Sigmoid colon (tissue), 7 donors: ENCODE data around the gene BID. TPM values are rescaled to one million over a fixed set of nuclear protein-coding genes. Genes with fewer than 3 reads are reported as not detected.

Experiments used
- DNase-seq: peaks from one replicate; pipeline ENCODE4 v3.0.0-alpha.2; 2019
- H3K27ac ChIP-seq, 4 donors: fragments of 200-600 bp; sonication (generic); one replicate each; pipeline ENCODE4 v1.5.1; 2016 to 2019; ENCODE audit warnings: mild to moderate bottlenecking in 1 of 4
- H3K27me3 ChIP-seq, 3 donors: fragments of 200-600 bp; sonication (generic); one replicate each; pipeline ENCODE4 v1.5.1; 2019; ENCODE audit warnings: mild to moderate bottlenecking in 1 of 3
- H3K36me3 ChIP-seq, 4 donors: fragments of 200-600 bp; sonication (generic); one replicate each; pipeline ENCODE4 v1.5.1; 2016 to 2019
- H3K4me1 ChIP-seq, 4 donors: fragments of 200-600 bp; sonication (generic); one replicate each; pipeline ENCODE4 v1.5.1; 2017 to 2019
- H3K4me3 ChIP-seq, 4 donors: fragments of 200-600 bp; sonication (generic); one replicate each; pipeline ENCODE4 v1.5.1; 2017 to 2019; ENCODE audit warnings: mild to moderate bottlenecking in 2 of 4, moderate library complexity in 1 of 4
- H3K9me3 ChIP-seq, 4 donors: fragments of 200-600 bp in 3 of 4; sonication (generic) in 3 of 4; one replicate each; pipeline versions ENCODE4 v1.5.1 to v1.6.1; 2013 to 2019
- EP300 ChIP-seq, 4 donors: sonication (generic); formaldehyde crosslinking; IDR thresholded peaks; one replicate each; pipeline ENCODE4 v1.6.1; 2017; ENCODE audit warnings: antibody characterized with exemption in 4 of 4
- POLR2A ChIP-seq, 2 donors: fragments of 450-650 bp; IDR thresholded peaks; one replicate each; pipeline ENCODE4 v1.6.1; 2016; ENCODE audit warnings: antibody characterized with exemption in 2 of 2, mild to moderate bottlenecking in 2 of 2, moderate library complexity in 2 of 2
- POLR2AphosphoS5 ChIP-seq, 4 donors: sonication (generic); formaldehyde crosslinking; IDR thresholded peaks; one replicate each; pipeline ENCODE4 v1.6.1; 2017; ENCODE audit warnings: antibody characterized with exemption in 4 of 4
- WGBS, 2 donors: extraction: QIAGEN DNeasy Blood & Tissue Kit; methylation state at CpG; one replicate each; pipeline ENCODE4 v1.1.7; 2013; 5-methylcytosine and 5-hydroxymethylcytosine counted together
- intact Hi-C: fragments of 100-400 bp; cut with DNase I; formaldehyde crosslinking; loops from one replicate; pipeline ENCODE4 v1.15.1; 2023
- polyA plus RNA-seq, 3 donors: library from polyadenylated mRNA; stranded (reverse); fragments of 200-250 nt; gene quantifications; one replicate each; pipeline ENCODE4 v1.2.3, GENCODE V29; 2013
- total RNA-seq, 4 donors: library from RNA; depleted of rRNA; stranded (reverse); fragments of >200 nt; gene quantifications; one replicate each; pipeline ENCODE4 v1.1.0, GENCODE V29; 2016
- TF ChIP-seq, protein P1 (sequence below), 4 experiments: fragments of 450-650 bp in 3 of 4; fragments of 200-600 bp in 1 of 4; IDR thresholded peaks; one replicate each; pipeline ENCODE4 v1.5.1; 2016 to 2019; ENCODE audit warnings: antibody characterized with exemption in 4 of 4, mild to moderate bottlenecking in 3 of 4, moderate library complexity in 2 of 4
- donor health status: healthy with polysubstance abuse.
- donor health status: Bipolar disorder and iron deficiency.
- donor health status: healthy.

BID gene
- total and polyA plus RNA-seq, 7 donors, result 9.7 to 72.1 (median 24.6) TPM

DNA sequence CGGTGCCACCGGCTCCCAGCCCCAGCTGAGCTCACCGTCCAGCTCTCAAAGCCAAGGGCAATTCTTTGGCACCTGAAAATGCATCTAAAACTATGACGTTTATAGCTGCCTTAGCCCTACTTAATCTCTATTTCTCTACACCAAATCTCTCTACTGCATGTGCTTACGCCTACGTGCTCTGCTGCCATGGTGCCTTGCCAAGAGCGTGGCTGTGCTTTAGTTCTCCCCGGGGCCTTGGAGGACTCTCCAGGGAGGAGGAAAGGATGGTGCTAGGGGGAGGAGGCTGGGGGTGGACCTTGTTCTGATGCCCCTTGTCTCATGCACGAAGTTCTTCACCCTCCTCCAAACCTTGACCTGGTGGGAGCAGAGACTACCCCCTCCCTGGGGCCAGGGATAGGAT is 9.0 kb upstream of the BID start:
- 82 to 83% methylated on average over 9 of the region's 9 CpGs for WGBS, 2 donors
- no peak for TF ChIP-seq POLR2A (IDR thresholded peaks at IDR 0.05)
- Histone ChIP-seq H3K9me3 (no peaks in the 10 kb centered on the region), H3K27me3 (no peaks in the 10 kb centered on the region), H3K27ac (no peak overlapping the region), H3K4me1 (peaks cover 0 to 33% (median 23%) of the 10 kb centered on the region in 4 donors), H3K4me3 (no peak overlapping the region), H3K36me3 (peaks cover 0 to 8% (median under 1%) of the 10 kb centered on the region in 4 donors)
- intact Hi-C loops, result loop anchor here (5.0 kb wide), 1 partner anchor 41 kb away; no protein-coding TSS in a partner anchor
- no peak for DNase-seq

DNA sequence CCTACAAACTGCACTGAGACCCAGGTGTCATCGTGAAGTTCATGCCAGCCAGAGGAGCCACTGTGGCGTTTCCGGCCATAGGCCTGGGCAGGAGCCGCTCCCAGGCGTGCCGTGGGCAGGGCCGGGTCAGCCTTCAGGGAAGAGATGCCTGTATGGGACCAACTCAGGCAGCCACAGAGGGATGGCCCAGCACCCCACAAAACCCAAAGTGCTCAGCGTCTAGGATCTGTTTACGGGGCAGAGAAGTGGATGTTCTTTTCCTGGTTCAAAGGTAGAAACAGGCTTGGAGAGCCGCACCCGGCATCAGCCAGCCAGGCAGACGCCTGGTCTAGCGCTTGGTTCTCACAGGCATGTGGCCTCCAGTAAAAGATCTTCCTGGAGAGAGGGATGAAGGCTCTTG is 8.4 kb upstream of the BID start:
- Histone ChIP-seq H3K4me1 (peaks cover 0 to 33% (median 23%) of the 10 kb centered on the region in 4 donors), H3K36me3 (peaks cover 0 to 1% (median 0%) of the 10 kb centered on the region in 4 donors), H3K4me3 (no peak overlapping the region), H3K9me3 (no peaks in the 10 kb centered on the region), H3K27ac (no peak overlapping the region), H3K27me3 (no peaks in the 10 kb centered on the region)
- DNase-seq, result no peak
- 25 to 77% methylated on average over 13 of the region's 13 CpGs for WGBS, 2 donors
- TF ChIP-seq, protein P1, sequence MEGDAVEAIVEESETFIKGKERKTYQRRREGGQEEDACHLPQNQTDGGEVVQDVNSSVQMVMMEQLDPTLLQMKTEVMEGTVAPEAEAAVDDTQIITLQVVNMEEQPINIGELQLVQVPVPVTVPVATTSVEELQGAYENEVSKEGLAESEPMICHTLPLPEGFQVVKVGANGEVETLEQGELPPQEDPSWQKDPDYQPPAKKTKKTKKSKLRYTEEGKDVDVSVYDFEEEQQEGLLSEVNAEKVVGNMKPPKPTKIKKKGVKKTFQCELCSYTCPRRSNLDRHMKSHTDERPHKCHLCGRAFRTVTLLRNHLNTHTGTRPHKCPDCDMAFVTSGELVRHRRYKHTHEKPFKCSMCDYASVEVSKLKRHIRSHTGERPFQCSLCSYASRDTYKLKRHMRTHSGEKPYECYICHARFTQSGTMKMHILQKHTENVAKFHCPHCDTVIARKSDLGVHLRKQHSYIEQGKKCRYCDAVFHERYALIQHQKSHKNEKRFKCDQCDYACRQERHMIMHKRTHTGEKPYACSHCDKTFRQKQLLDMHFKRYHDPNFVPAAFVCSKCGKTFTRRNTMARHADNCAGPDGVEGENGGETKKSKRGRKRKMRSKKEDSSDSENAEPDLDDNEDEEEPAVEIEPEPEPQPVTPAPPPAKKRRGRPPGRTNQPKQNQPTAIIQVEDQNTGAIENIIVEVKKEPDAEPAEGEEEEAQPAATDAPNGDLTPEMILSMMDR (IDR thresholded peaks at IDR 0.05), result no peak
- TF ChIP-seq POLR2A (IDR thresholded peaks at IDR 0.05) (no peak), POLR2AphosphoS5 (IDR thresholded peaks at IDR 0.05) (no peak), EP300 (IDR thresholded peaks at IDR 0.05) (no peak)
- intact Hi-C loops, result loop anchor here (5.0 kb wide), 1 partner anchor 40 kb away; no protein-coding TSS in a partner anchor

DNA sequence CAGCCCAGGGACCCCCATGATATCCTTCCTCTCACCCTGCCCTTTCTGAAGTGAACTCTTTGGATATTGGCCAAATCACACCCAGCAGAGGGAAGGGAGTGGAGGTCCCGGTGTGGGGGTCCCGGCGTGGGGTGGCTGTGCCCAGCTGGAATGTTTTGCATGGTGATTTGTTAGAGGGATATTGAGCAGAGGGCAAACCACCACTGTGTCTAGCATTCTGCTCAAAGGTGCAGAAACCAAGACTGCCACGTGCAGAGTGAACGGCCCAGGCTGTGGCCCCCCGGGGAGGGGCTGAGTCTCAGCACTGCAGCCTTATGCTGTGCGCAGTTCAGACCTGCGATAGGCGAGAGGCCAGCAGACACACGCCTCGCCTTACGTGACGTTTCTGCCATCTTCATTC is 7.9 kb upstream of the BID start:
- H3K9me3 ChIP-seq, result no peaks in the 10 kb centered on the region
- 78 to 85% methylated on average over 13 of the region's 13 CpGs for WGBS, 2 donors
- intact Hi-C loops, result loop anchor here (5.0 kb wide), 1 partner anchor 40 kb away; no protein-coding TSS in a partner anchor
- TF ChIP-seq POLR2A (IDR thresholded peaks at IDR 0.05), result no peak
- no peak for TF ChIP-seq POLR2AphosphoS5 (IDR thresholded peaks at IDR 0.05)
- TF ChIP-seq EP300 (IDR thresholded peaks at IDR 0.05), result no peak
- TF ChIP-seq, protein P1 (IDR thresholded peaks at IDR 0.05), result no peak
- no peak for DNase-seq
- no peak overlapping the region for H3K4me3 ChIP-seq
- peak overlapping the region in 1 of 4 donors; percentile 58 for H3K27ac ChIP-seq
- H3K36me3 ChIP-seq, result no peaks in the 10 kb centered on the region
- H3K4me1 ChIP-seq, result peaks cover 0 to 30% (median 23%) of the 10 kb centered on the region in 4 donors
- no peaks in the 10 kb centered on the region for H3K27me3 ChIP-seq

DNA sequence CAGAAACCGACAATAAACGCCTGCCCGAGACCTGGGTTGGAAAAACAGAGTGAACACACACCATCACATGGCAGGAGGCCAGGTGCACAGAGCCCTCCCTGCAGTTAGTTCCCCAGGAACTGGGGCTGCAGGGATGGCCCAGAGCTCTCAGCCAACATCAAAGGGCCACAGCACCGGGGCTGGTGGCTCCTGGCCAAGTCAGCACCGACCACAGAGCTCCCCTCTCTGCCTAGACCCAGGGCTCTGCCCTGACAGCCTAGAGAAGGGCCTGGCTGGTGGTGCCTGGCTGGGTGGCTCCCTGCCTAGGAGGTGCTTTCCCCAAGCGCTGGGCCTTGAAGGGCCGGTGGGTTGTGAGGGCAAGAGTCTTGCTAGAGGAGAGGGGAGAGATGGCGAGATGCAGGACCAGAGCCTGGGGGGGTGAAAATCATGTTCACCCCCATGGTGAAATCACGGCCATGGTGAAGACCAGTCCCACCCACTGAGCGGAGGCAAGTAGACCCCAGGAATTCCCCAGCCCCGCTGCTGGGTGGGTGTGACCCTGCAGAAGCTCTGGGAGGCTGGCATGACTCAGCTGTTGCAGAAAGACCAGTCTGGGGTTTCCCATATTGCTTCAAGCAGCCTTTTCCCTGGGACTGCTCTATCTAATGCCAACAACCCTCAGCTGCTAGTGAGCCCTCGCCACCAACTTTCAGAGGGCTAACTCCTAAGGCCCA is 7.2 kb upstream of the BID start:
- DNase-seq, result no peak
- intact Hi-C loops, result loop anchor here (5.0 kb wide), 1 partner anchor 39 kb away; no protein-coding TSS in a partner anchor
- WGBS, 2 donors, result 33 to 50% methylated on average over 12 of the region's 12 CpGs

More for the DNA sequence above, 7.2 kb upstream of the BID start:
- Histone ChIP-seq H3K4me3 (no peak overlapping the region), H3K27me3 (no peaks in the 10 kb centered on the region), H3K4me1 (peaks cover 0 to 23% (median 19%) of the 10 kb centered on the region in 4 donors), H3K9me3 (no peaks in the 10 kb centered on the region), H3K27ac (peak overlapping the region in 1 of 4 donors; percentile 58), H3K36me3 (no peaks in the 10 kb centered on the region)
- no peak for TF ChIP-seq POLR2AphosphoS5 (IDR thresholded peaks at IDR 0.05)
- TF ChIP-seq, protein P1 (IDR thresholded peaks at IDR 0.05), result no peak
- no peak for TF ChIP-seq EP300 (IDR thresholded peaks at IDR 0.05)
- no peak for TF ChIP-seq POLR2A (IDR thresholded peaks at IDR 0.05)
